Measurements from ENCODE around the gene SLC1A1.
"Not testable (repeated sequence)": the region's sequence is repeated elsewhere in the genome, so short reads cannot be mapped to it uniquely, and the experiment has no call there.

Gene SLC1A1

GRCh38 chr9:4537581-4537980 lies 47.3 kb downstream of the SLC1A1 start:
- DNase-seq: no peak
- Histone ChIP-seq H3K36me3 (no peaks in the 10 kb centered on the region), H3K4me3 (ENCODE audit: low read depth, low read length) (no peak overlapping the region), H3K9me3 (ENCODE audit: severe bottlenecking) (no peaks in the 10 kb centered on the region), H3K27ac (no peak overlapping the region), H3K27me3 (ENCODE audit: insufficient read depth, low read depth, severe bottlenecking) (no peaks in the 10 kb centered on the region)
- no peak for TF ChIP-seq CTCF (IDR thresholded peaks at IDR 0.05; ENCODE audit: low read depth, low read length)

- Histone ChIP-seq H3K4me3 (ENCODE audit: low read depth, low read length) (no peak overlapping the region), H3K27me3 (ENCODE audit: insufficient read depth, low read depth, severe bottlenecking) (no peaks in the 10 kb centered on the region), H3K36me3 (no peaks in the 10 kb centered on the region), H3K9me3 (ENCODE audit: severe bottlenecking) (no peaks in the 10 kb centered on the region), H3K27ac (no peak overlapping the region)
- no peak for DNase-seq
- no peak for TF ChIP-seq CTCF (IDR thresholded peaks at IDR 0.05; ENCODE audit: low read depth, low read length)
These were observed 47.8 kb downstream of the SLC1A1 start for GRCh38 chr9:4538107-4538506.

GRCh38 chr9:4538621-4539020 lies 48.4 kb downstream of the SLC1A1 start:
- H3K9me3 ChIP-seq (ENCODE audit: severe bottlenecking): no peaks in the 10 kb centered on the region
- H3K27ac ChIP-seq: no peak overlapping the region
- DNase-seq: no peak
- H3K4me3 ChIP-seq (ENCODE audit: low read depth, low read length): no peak overlapping the region
- no peak for TF ChIP-seq CTCF (IDR thresholded peaks at IDR 0.05; ENCODE audit: low read depth, low read length)
- H3K27me3 ChIP-seq (ENCODE audit: insufficient read depth, low read depth, severe bottlenecking): no peaks in the 10 kb centered on the region
- no peaks in the 10 kb centered on the region for H3K36me3 ChIP-seq

GRCh38 chr9:4540425-4540824 lies 50.2 kb downstream of the SLC1A1 start:
- H3K27me3 ChIP-seq (ENCODE audit: insufficient read depth, low read depth, severe bottlenecking): no peaks in the 10 kb centered on the region
- H3K4me3 ChIP-seq (ENCODE audit: low read depth, low read length): no peak overlapping the region
- H3K9me3 ChIP-seq (ENCODE audit: severe bottlenecking): no peaks in the 10 kb centered on the region
- no peak for DNase-seq
- TF ChIP-seq CTCF (IDR thresholded peaks at IDR 0.05; ENCODE audit: low read depth, low read length): no peak
- no peaks in the 10 kb centered on the region for H3K36me3 ChIP-seq
- no peak overlapping the region for H3K27ac ChIP-seq

- no peaks in the 10 kb centered on the region for H3K27me3 ChIP-seq (ENCODE audit: insufficient read depth, low read depth, severe bottlenecking)
- no peaks in the 10 kb centered on the region for H3K9me3 ChIP-seq (ENCODE audit: severe bottlenecking)
- H3K4me3 ChIP-seq (ENCODE audit: low read depth, low read length): no peak overlapping the region
- H3K27ac ChIP-seq: no peak overlapping the region
- TF ChIP-seq CTCF (IDR thresholded peaks at IDR 0.05; ENCODE audit: low read depth, low read length): no peak
- H3K36me3 ChIP-seq: no peaks in the 10 kb centered on the region
- no peak for DNase-seq
These were observed 51.0 kb downstream of the SLC1A1 start for GRCh38 chr9:4541281-4541680.

- no peak overlapping the region for H3K27ac ChIP-seq
- no peaks in the 10 kb centered on the region for H3K27me3 ChIP-seq (ENCODE audit: insufficient read depth, low read depth, severe bottlenecking)
- DNase-seq: no peak
- no peaks in the 10 kb centered on the region for H3K9me3 ChIP-seq (ENCODE audit: severe bottlenecking)
- H3K4me3 ChIP-seq (ENCODE audit: low read depth, low read length): no peak overlapping the region
- no peaks in the 10 kb centered on the region for H3K36me3 ChIP-seq
- no peak for TF ChIP-seq CTCF (IDR thresholded peaks at IDR 0.05; ENCODE audit: low read depth, low read length)
These were observed 51.6 kb downstream of the SLC1A1 start for GRCh38 chr9:4541856-4542255.

GRCh38 chr9:4544714-4545113 lies 54.4 kb downstream of the SLC1A1 start:
- not testable (repeated sequence) for H3K9me3 ChIP-seq (ENCODE audit: severe bottlenecking); H3K27ac ChIP-seq; H3K4me3 ChIP-seq (ENCODE audit: low read depth, low read length); DNase-seq; H3K27me3 ChIP-seq (ENCODE audit: insufficient read depth, low read depth, severe bottlenecking); H3K36me3 ChIP-seq
